CD8-positive, alpha-beta memory T cell (primary cell): ENCODE data around the gene TSSK2. TPM values are rescaled to one million over a fixed set of nuclear protein-coding genes. Genes with fewer than 3 reads are reported as not detected.
A peak's percentile ranks its signal among the peaks of the same experiment; 100 is the strongest.

ENCODE experiments used
- CTCF ChIA-PET: fragments of 350-600 bp; sonication (Branson Sonifier 250); formaldehyde crosslinking; loops from one replicate; lab custom pipeline; 2021; ENCODE audit warnings: antibody characterized with exemption; lab: Charles Lee
- POLR2A ChIA-PET: fragments of 350-600 bp; sonication (Branson Sonifier 250); formaldehyde crosslinking; loops from one replicate; lab custom pipeline; 2021; ENCODE audit warnings: antibody characterized with exemption; lab: Charles Lee
- DNase-seq, 5 donors: peaks; one replicate each; pipeline versions ENCODE4 v3.0.0 to v3.0.0-alpha.2; 2020 to 2022; ENCODE audit warnings: mixed read lengths in 1 of 5
- H3K27ac ChIP-seq: one replicate; pipeline ENCODE4 v1.7.0; 2013; ENCODE audit warnings: low read depth, mild to moderate bottlenecking, low read length, moderate library complexity
- H3K27me3 ChIP-seq: 2 replicates; pipeline ENCODE4 v1.7.0; 2013; ENCODE audit warnings: low read length, mild to moderate bottlenecking; ENCODE audit not compliant: insufficient read depth, poor library complexity, severe bottlenecking
- H3K36me3 ChIP-seq: 2 replicates; pipeline ENCODE4 v1.7.0; 2013; ENCODE audit warnings: mild to moderate bottlenecking, low read length, moderate library complexity; ENCODE audit not compliant: insufficient read depth
- H3K4me1 ChIP-seq: 2 replicates; pipeline ENCODE4 v1.7.0; 2013; ENCODE audit warnings: mild to moderate bottlenecking, low read length, moderate library complexity; ENCODE audit not compliant: insufficient read depth
- H3K4me3 ChIP-seq: 2 replicates; pipeline ENCODE4 v1.7.0; 2013; ENCODE audit warnings: mild to moderate bottlenecking, low read length
- H3K9me3 ChIP-seq: 2 replicates; pipeline ENCODE4 v1.7.0; 2013; ENCODE audit warnings: mild to moderate bottlenecking, low read length
- H3K27ac Mint-ChIP-seq, 8 donors: one replicate each; pipeline ENCODE4 v1.8.0; 2020 to 2021; ENCODE audit warnings: mixed read lengths in 8 of 8, mild to moderate bottlenecking in 6 of 8, inconsistent platforms in 3 of 8, moderate library complexity in 3 of 8
- H3K27me3 Mint-ChIP-seq, 2 donors: one replicate each; pipeline ENCODE4 v1.8.0; 2020 to 2021; ENCODE audit warnings: mixed read lengths in 2 of 2, mild to moderate bottlenecking in 1 of 2, moderate library complexity in 1 of 2
- H3K36me3 Mint-ChIP-seq, 3 donors: one replicate each; pipeline ENCODE4 v1.8.0; 2020 to 2021; ENCODE audit warnings: mixed read lengths in 3 of 3, inconsistent platforms in 1 of 3, mild to moderate bottlenecking in 1 of 3
- H3K4me1 Mint-ChIP-seq, 3 donors: one replicate each; pipeline ENCODE4 v1.8.0; 2020 to 2021; ENCODE audit warnings: mixed read lengths in 3 of 3, inconsistent platforms in 1 of 3, mild to moderate bottlenecking in 1 of 3
- H3K4me3 Mint-ChIP-seq, 7 donors: one replicate each; pipeline ENCODE4 v1.8.0; 2020 to 2021; ENCODE audit warnings: mixed read lengths in 7 of 7, mild to moderate bottlenecking in 6 of 7, moderate library complexity in 4 of 7, inconsistent platforms in 2 of 7
- H3K9me3 Mint-ChIP-seq, 5 donors: one replicate each; pipeline ENCODE4 v1.8.0; 2020 to 2022; ENCODE audit warnings: mixed read lengths in 5 of 5, mild to moderate bottlenecking in 3 of 5, moderate library complexity in 2 of 5, inconsistent platforms in 1 of 5
- polyA plus RNA-seq: library from polyadenylated mRNA; unstranded; fragments of 300-500 nt; fragmentation: Illumina TruSeq; gene quantifications from one replicate; pipeline ENCODE4 v1.2.3, GENCODE V29; 2021
- total RNA-seq, 2 experiments: library from RNA; stranded (reverse); gene quantifications; one replicate each; pipeline ENCODE4 v1.2.3, GENCODE V29; 2021

TSSK2 gene
- total and polyA plus RNA-seq, 3 experiments from 2014 or later = not detected

DNA sequence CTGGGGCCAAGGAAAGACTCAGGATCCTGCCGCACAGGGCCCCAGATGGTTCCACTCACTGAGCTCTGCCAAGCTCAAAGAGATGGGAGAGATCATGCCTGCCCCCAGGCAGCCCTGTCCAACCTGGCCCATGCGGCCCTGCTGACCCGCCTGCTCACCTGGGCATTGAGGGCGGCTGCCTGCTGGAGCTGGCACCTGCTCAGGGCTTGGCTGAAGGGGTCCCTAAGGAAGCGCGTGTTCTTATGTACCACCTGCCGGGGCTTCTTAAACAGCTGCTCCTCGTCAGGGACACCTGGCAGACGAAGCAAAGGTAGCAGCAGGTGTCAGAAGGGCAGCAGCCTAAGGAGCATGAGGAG, 7.9 kb downstream of the TSSK2 start:
- Mint-ChIP-seq H3K27ac (peak overlapping the region in 1 of 8 donors; percentile 68), H3K36me3 (peaks cover 4 to 82% (median 13%) of the 10 kb centered on the region in 3 donors), H3K4me1 (peaks cover 9 to 18% (median 17%) of the 10 kb centered on the region in 3 donors), H3K27me3 (no peaks in the 10 kb centered on the region), H3K9me3 (no peaks in the 10 kb centered on the region), H3K4me3 (no peak overlapping the region)
- no peaks in the 10 kb centered on the region for H3K27me3 ChIP-seq
- peaks cover 16% of the 10 kb centered on the region for H3K4me1 ChIP-seq
- H3K9me3 ChIP-seq = no peaks in the 10 kb centered on the region
- H3K27ac ChIP-seq = no peak overlapping the region
- DNase-seq = no peak
- no peak overlapping the region for H3K4me3 ChIP-seq
- ChIA-PET POLR2A (no interaction called here), CTCF (no interaction called here)
- H3K36me3 ChIP-seq = peaks cover 69% of the 10 kb centered on the region

DNA sequence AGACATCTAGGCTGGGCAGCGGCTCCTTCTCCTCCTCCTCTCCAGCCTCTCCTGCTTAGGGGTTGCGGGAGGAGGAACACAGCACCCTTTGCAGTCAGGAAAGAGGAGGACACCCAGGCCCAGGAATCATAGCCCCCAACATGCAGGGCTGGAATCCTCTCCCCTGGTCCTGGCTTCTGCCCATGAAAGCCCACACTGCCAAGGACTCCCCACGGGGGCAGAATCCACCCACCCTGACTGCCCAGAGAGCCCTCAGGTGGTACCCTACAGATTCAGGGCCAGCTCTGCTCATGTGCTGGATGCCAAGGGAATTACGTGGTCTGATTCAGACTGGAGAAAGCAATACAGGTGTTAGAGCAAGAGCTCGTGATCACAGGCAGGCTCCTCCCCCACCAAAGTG, 8.9 kb downstream of the TSSK2 start:
- ChIA-PET POLR2A (no interaction called here), CTCF (no interaction called here)
- H3K27me3 ChIP-seq = no peaks in the 10 kb centered on the region
- Mint-ChIP-seq H3K4me3 (no peak overlapping the region), H3K27ac (no peak overlapping the region), H3K36me3 (peaks cover 4 to 78% (median 13%) of the 10 kb centered on the region in 3 donors), H3K4me1 (peaks cover 18 to 27% (median 27%) of the 10 kb centered on the region in 3 donors), H3K9me3 (no peaks in the 10 kb centered on the region), H3K27me3 (no peaks in the 10 kb centered on the region)
- H3K4me1 ChIP-seq = peaks cover 17% of the 10 kb centered on the region
- no peak overlapping the region for H3K4me3 ChIP-seq
- peaks cover 60% of the 10 kb centered on the region for H3K36me3 ChIP-seq
- DNase-seq = no peak
- H3K9me3 ChIP-seq = no peaks in the 10 kb centered on the region
- H3K27ac ChIP-seq = no peak overlapping the region

DNA sequence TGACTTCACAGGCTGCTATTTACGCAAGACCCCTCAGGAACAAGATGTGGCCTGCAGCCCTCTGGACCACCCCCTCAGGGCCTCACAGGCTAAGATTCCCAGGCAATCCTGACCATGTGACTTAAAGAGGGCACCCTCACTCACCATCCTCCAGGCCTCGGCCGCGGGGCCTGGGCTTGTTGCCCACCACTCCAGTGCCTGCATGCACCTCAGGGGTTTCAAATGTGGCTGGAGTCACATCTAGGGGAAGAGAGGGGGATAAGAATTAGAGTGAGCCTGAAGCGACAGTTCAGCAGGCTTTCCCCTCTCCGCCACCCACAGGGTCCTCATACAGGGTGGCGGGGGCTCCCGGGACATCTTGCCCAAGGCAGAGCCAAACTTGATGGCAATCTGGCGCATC, 11.3 kb downstream of the TSSK2 start:
- Histone ChIP-seq H3K9me3 (no peaks in the 10 kb centered on the region), H3K36me3 (peaks cover 42% of the 10 kb centered on the region), H3K27ac (no peak overlapping the region), H3K4me1 (peaks cover 17% of the 10 kb centered on the region), H3K27me3 (no peaks in the 10 kb centered on the region), H3K4me3 (no peak overlapping the region)
- H3K27ac Mint-ChIP-seq = peak overlapping the region in 2 of 8 donors; percentile 56 to 63
- H3K36me3 Mint-ChIP-seq = peaks cover 0 to 57% (median 6%) of the 10 kb centered on the region in 3 donors
- ChIA-PET POLR2A (no interaction called here), CTCF (no interaction called here)
- H3K27me3 Mint-ChIP-seq = peaks cover 0 to 4% of the 10 kb centered on the region in 2 donors
- H3K9me3 Mint-ChIP-seq = no peaks in the 10 kb centered on the region
- peaks cover 16 to 27% (median 22%) of the 10 kb centered on the region in 3 donors for H3K4me1 Mint-ChIP-seq
- peak overlapping the region; percentile 29 to 79 (median 53) for H3K4me3 Mint-ChIP-seq
- DNase-seq = no peak

DNA sequence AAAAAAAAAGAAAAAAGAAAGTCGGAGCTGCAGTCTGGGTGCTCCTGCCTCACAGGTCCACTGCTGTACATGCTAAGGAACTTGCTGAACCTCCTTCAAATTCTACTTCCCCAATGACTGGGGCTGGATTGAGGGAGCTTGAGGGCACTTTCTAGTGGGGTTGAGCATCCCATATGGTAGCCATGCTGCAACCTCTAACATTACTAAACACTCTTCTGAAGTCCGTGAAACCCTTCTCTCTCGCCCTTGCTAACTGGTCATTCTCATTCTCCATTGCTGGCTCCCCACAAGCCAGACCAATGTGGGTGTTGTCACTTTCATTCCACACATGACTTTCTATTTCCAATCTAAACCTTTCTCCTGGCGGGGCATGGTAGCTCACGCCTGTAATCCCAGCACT, 12.1 kb downstream of the TSSK2 start:
- Histone ChIP-seq H3K36me3 (peaks cover 34% of the 10 kb centered on the region), H3K9me3 (no peaks in the 10 kb centered on the region), H3K4me3 (no peak overlapping the region), H3K27ac (no peak overlapping the region), H3K4me1 (peaks cover 17% of the 10 kb centered on the region), H3K27me3 (no peaks in the 10 kb centered on the region)
- no peak for DNase-seq
- H3K27me3 Mint-ChIP-seq = peaks cover 0 to 5% of the 10 kb centered on the region in 2 donors
- H3K9me3 Mint-ChIP-seq = no peaks in the 10 kb centered on the region
- H3K27ac Mint-ChIP-seq = peak overlapping the region in 6 of 8 donors; percentile 35 to 99 (median 67)
- peaks cover 16 to 27% (median 22%) of the 10 kb centered on the region in 3 donors for H3K4me1 Mint-ChIP-seq
- H3K4me3 Mint-ChIP-seq = peak overlapping the region; percentile 10 to 100 (median 95)
- ChIA-PET POLR2A (interaction anchor here (1.8 kb wide), 1 partner anchor 21 kb away, joined by 14 read pairs; the partner anchor contains the start of gene DGCR2), CTCF (interaction anchor here (1.7 to 3.7 kb wide), 3 partner anchors 21 to 488 kb away, joined by 6 to 26 read pairs (median 10); partner anchors contain the start of gene DGCR2)
- peaks cover 0 to 49% (median 6%) of the 10 kb centered on the region in 3 donors for H3K36me3 Mint-ChIP-seq

DNA sequence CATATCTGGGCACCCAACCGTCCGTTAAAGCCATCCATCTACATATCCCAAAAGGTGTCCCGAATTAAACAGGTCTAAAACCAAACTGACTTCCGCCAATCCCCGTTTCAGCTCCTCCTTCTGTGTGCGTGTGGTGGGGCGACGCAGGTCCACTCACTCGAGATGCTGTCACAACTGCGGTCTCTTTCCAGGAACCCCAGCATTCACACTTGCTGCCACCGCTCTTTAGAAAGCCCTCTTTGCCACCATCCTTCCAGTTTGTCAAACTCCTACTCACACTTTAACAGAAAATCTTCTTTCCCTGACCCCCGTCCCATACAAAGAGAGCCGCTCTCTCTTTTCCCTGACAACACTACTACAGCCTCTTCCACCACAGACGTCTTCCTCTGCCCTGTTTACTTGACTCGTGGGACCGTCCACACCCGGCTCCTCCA, 12.9 kb downstream of the TSSK2 start:
- peaks cover 16 to 29% (median 22%) of the 10 kb centered on the region in 3 donors for H3K4me1 Mint-ChIP-seq

DNA sequence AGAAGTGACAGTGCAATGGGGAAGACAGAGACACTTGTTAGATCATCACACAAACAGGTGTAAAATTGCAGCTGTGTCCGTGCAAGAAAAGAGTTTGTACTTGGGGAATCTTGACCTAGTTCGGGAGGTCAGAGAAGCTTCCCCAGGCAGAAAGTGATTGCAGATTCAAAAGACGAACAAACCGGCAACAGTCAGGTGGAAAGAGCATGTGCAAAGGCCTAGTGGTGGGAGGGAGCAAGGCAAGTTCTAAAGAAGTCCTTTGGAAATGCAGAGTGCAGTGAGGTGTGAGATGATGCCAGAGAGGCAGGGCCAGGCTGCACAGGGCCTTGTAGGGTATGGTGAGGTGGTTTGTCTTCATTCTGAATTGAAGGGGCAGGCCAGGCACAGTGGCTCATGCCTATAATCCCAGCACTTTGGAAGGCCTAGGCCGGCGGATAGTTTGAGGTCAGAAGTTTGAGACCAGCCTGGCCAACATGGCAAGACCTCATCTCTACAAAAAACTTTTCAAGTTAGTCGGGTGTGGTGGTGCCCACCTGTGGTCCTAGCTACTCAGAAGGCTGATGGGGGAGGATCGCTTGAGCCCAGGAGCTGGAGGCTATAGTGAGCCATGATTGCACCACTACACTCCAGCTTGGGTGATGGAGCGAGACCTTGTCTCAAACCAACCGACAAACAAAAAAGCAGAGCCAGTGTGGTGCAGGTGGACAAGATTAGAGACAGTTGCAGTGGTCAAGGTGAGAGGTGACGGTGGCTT, 15.3 kb downstream of the TSSK2 start:
- Histone ChIP-seq H3K4me1 (peaks cover 22% of the 10 kb centered on the region), H3K27me3 (peaks cover 6% of the 10 kb centered on the region), H3K4me3 (no peak overlapping the region), H3K27ac (no peak overlapping the region), H3K36me3 (peaks cover 8% of the 10 kb centered on the region), H3K9me3 (no peaks in the 10 kb centered on the region)
- no peak overlapping the region for H3K27ac Mint-ChIP-seq
- ChIA-PET POLR2A (no interaction called here), CTCF (interaction anchor here (1.5 to 3.7 kb wide), 5 partner anchors 14 to 485 kb away, joined by 3 to 26 read pairs (median 9); partner anchors contain the start of gene SLC25A1)
- peaks cover 21 to 33% (median 21%) of the 10 kb centered on the region in 3 donors for H3K4me1 Mint-ChIP-seq
- H3K27me3 Mint-ChIP-seq = peaks cover 10 to 17% of the 10 kb centered on the region in 2 donors
- H3K4me3 Mint-ChIP-seq = no peak overlapping the region
- no peak for DNase-seq
- H3K9me3 Mint-ChIP-seq = no peaks in the 10 kb centered on the region
- peaks cover 0 to 19% (median 4%) of the 10 kb centered on the region in 3 donors for H3K36me3 Mint-ChIP-seq

More for the DNA sequence above, 12.9 kb downstream of the TSSK2 start:
- Histone ChIP-seq H3K4me3 (peak overlapping the region; percentile 84), H3K9me3 (no peaks in the 10 kb centered on the region), H3K4me1 (peaks cover 20% of the 10 kb centered on the region), H3K27ac (peak overlapping the region; percentile 93), H3K36me3 (peaks cover 28% of the 10 kb centered on the region), H3K27me3 (no peaks in the 10 kb centered on the region)
- POLR2A ChIA-PET = interaction anchor here (0.9 to 1.8 kb wide), 4 partner anchors 22 to 335 kb away, joined by 5 to 14 read pairs (median 6); partner anchors contain the start of genes CDC45, DGCR2 and UFD1
- Mint-ChIP-seq H3K36me3 (peaks cover 0 to 43% (median 6%) of the 10 kb centered on the region in 3 donors), H3K27me3 (peaks cover 0 to 8% of the 10 kb centered on the region in 2 donors), H3K4me3 (peak overlapping the region; percentile 94 to 100 (median 99)), H3K27ac (peak overlapping the region; percentile 84 to 100 (median 98)), H3K9me3 (no peaks in the 10 kb centered on the region)
- peak in 4 of 5 donors; percentile 14 to 58 (median 28) for DNase-seq
- CTCF ChIA-PET = interaction anchor here (0.8 to 3.7 kb wide), 19 partner anchors 9 to 487 kb away, joined by 3 to 26 read pairs (median 4); partner anchors contain the start of genes CDC45, DGCR2, SLC25A1 and UFD1

DNA sequence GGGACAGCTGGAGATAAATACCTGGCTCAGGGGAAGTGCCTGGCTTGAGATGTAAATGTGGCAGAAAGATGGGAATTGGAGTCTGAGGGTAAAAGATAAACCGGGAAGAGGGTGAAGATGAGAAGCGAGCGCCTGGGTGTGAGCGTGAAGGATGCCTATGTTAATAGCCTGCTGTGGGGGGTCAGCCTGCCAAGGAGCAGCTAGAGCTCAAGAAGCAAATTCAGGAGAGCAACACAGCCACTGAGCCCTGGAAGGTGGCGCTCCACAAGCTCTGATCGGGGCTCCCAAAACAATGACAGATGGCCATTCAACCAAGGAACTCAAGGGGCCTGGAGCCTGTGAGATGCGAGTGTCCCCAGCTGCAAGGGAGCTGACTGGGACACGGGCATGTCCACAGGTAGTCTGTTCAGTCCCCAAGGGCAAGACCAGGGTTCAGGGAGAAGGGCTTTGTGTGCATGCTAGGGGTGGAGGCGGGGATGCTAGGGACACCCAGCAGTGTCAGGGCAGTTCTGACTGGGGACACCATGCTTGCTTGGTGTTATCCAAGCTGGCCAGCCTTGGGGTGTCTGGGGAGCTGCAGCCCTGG, 16.2 kb downstream of the TSSK2 start:
- peaks cover 12% of the 10 kb centered on the region for H3K27me3 ChIP-seq
- no peak overlapping the region for H3K27ac ChIP-seq
- peaks cover 0 to 4% (median 0%) of the 10 kb centered on the region in 5 donors for H3K9me3 Mint-ChIP-seq
- peaks cover 4% of the 10 kb centered on the region for H3K36me3 ChIP-seq
- H3K36me3 Mint-ChIP-seq = peaks cover 2 to 12% (median 4%) of the 10 kb centered on the region in 3 donors
- H3K4me1 Mint-ChIP-seq = peaks cover 18 to 33% (median 22%) of the 10 kb centered on the region in 3 donors
- peaks cover 19 to 25% of the 10 kb centered on the region in 2 donors for H3K27me3 Mint-ChIP-seq
- ChIA-PET CTCF (interaction anchor here (1.5 to 2.2 kb wide), 2 partner anchors 15 to 482 kb away, joined by 3 to 9 read pairs; no protein-coding TSS in a partner anchor), POLR2A (no interaction called here)
- H3K9me3 ChIP-seq = no peaks in the 10 kb centered on the region
- H3K4me1 ChIP-seq = peaks cover 19% of the 10 kb centered on the region
- peak overlapping the region in 2 of 7 donors; percentile 10 to 45 for H3K4me3 Mint-ChIP-seq
- H3K4me3 ChIP-seq = no peak overlapping the region
- peak overlapping the region in 1 of 8 donors; percentile 71 for H3K27ac Mint-ChIP-seq
- no peak for DNase-seq
